K562 (cell line): Measurements from ENCODE around the gene RAB7A. TPM values are rescaled to one million over a fixed set of nuclear protein-coding genes. Genes with fewer than 3 reads are reported as not detected.

ENCODE experiments used
- ATAC-seq: fragments of 200-7000 bp; cut with Tn5 transposase; 3 replicates; pipeline ENCODE4 v1.9.1; 2020; ENCODE audit warnings: moderate library complexity
- BruUV-seq: library from RNA; stranded (reverse); fragments of 400-500 nt; replicated peaks from 2 replicates; lab custom pipeline; 2021; lab: Mats Ljungman, UMichigan
- CTCF ChIA-PET: fragments of 300-600 bp; formaldehyde crosslinking; extraction: SDS; loops from one replicate; lab custom pipeline; 2021; ENCODE audit warnings: low intra/inter-chr PET ratio; lab: Yijun Ruan, JAX
- POLR2A ChIA-PET: fragments of 300-600, 350-650 bp; sonication (Branson Sonifier 250); formaldehyde crosslinking; extraction: SDS; loops from one replicate; lab custom pipeline; 2021; ENCODE audit warnings: antibody characterized with exemption, inconsistent platforms; lab: Yijun Ruan, JAX
- DNase-seq, 4 experiments: peaks; one replicate each; pipeline versions ENCODE4 v3.0.0 to v3.0.0-alpha.2; 2011 to 2018; ENCODE audit warnings: low spot score in 3 of 4, mixed read lengths in 3 of 4; ENCODE audit errors: extremely low read depth in 1 of 4
- FAIRE-seq: peaks from 2 replicates; lab custom pipeline; 2011; peaks lifted over from hg19 to GRCh38; lab: Jason Lieb, UNC
- H2AFZ ChIP-seq: 2 replicates; pipeline ENCODE4 v1.6.0; 2011; ENCODE audit warnings: low read depth, low read length, control low read depth, inconsistent platforms
- H3K27ac ChIP-seq: fragments of 200-600 bp; 3 replicates; pipeline ENCODE4 v1.8.0; 2011; ENCODE audit warnings: low read depth, mild to moderate bottlenecking, control low read depth, inconsistent platforms, low read length, moderate library complexity, mixed read lengths; ENCODE audit errors: extremely low read depth
- H3K27me3 ChIP-seq, 2 experiments: fragments of 300-600 bp in 1 of 2; 2 replicates in 1 of 2; 3 replicates in 1 of 2; pipeline versions ENCODE4 v1.6.0 to v1.8.0; 2011; ENCODE audit warnings: inconsistent platforms in 2 of 2, low read length in 2 of 2, mild to moderate bottlenecking in 1 of 2, mixed read lengths in 1 of 2, moderate library complexity in 1 of 2; ENCODE audit not compliant: control insufficient read depth in 2 of 2, insufficient read depth in 2 of 2
- H3K36me3 ChIP-seq: fragments of 300-600 bp; 3 replicates; pipeline ENCODE4 v1.8.0; 2011; ENCODE audit warnings: mild to moderate bottlenecking, low read length, inconsistent platforms; ENCODE audit not compliant: control insufficient read depth, insufficient read depth
- H3K4me1 ChIP-seq, 2 experiments: fragments of 200-600 bp in 1 of 2; replicated peaks in 1 of 2; 2 replicates in 1 of 2; 3 replicates in 1 of 2; pipeline versions ENCODE4 v1.5.1 to v1.8.0; 2011; ENCODE audit warnings: inconsistent platforms in 2 of 2, low read length in 2 of 2, mild to moderate bottlenecking in 1 of 2, mixed read lengths in 1 of 2, moderate library complexity in 1 of 2; ENCODE audit not compliant: control insufficient read depth in 2 of 2, insufficient read depth in 2 of 2
- H3K4me2 ChIP-seq: 2 replicates; pipeline ENCODE4 v1.6.1; 2011; ENCODE audit warnings: low read length, control low read depth, inconsistent platforms, mixed read lengths; ENCODE audit not compliant: insufficient read depth
- H3K4me3 ChIP-seq: fragments of 200-600 bp; sonication (generic), shearing (Covaris generic); 2 replicates; pipeline ENCODE4 v1.5.1; 2016; ENCODE audit warnings: control low read depth, inconsistent platforms
- H3K79me2 ChIP-seq: fragments of 200-600 bp; 3 replicates; pipeline ENCODE4 v1.8.0; 2011; ENCODE audit warnings: low read length, inconsistent platforms; ENCODE audit not compliant: control insufficient read depth, insufficient read depth
- H3K9ac ChIP-seq, 2 experiments: 2 replicates each; pipeline versions ENCODE4 v1.6.0 to v1.6.1; 2011; ENCODE audit warnings: low read depth in 2 of 2, low read length in 2 of 2, control low read depth in 1 of 2, inconsistent platforms in 1 of 2, mild to moderate bottlenecking in 1 of 2, mixed read lengths in 1 of 2; ENCODE audit not compliant: insufficient read depth in 1 of 2
- H3K9me1 ChIP-seq: one replicate; pipeline ENCODE4 v1.6.0; 2011; ENCODE audit warnings: inconsistent platforms, mild to moderate bottlenecking, low read length, moderate library complexity; ENCODE audit not compliant: control insufficient read depth, insufficient read depth
- H3K9me3 ChIP-seq: replicated peaks from 2 replicates; pipeline ENCODE4 v1.5.1; 2011; ENCODE audit warnings: low read depth, low read length, inconsistent platforms; ENCODE audit not compliant: control insufficient read depth, insufficient read depth
- H4K20me1 ChIP-seq: replicated peaks from 2 replicates; pipeline ENCODE4 v1.6.1; 2011; ENCODE audit warnings: low read length, inconsistent platforms, mixed read lengths; ENCODE audit not compliant: control insufficient read depth, insufficient read depth
- CC2D1A ChIP-seq: fragments of 450-650 bp; IDR thresholded peaks from 2 replicates; pipeline ENCODE4 v1.6.1; 2017; ENCODE audit warnings: mild to moderate bottlenecking
- EP300 ChIP-seq: IDR thresholded peaks from 2 replicates; pipeline ENCODE4 v1.6.1; 2012; ENCODE audit warnings: low read length, improper control_type of control experiment
- HMG20A ChIP-seq: fragments of 450-650 bp; formaldehyde crosslinking; conservative IDR thresholded peaks from 2 replicates; pipeline ENCODE4 v1.4.0; 2020; ENCODE audit warnings: mild to moderate bottlenecking, mixed read lengths
- L3MBTL2 ChIP-seq: fragments of 450-650 bp; IDR thresholded peaks from 2 replicates; pipeline ENCODE4 v1.6.1; 2016; ENCODE audit warnings: mild to moderate bottlenecking, moderate library complexity
- MBD2 ChIP-seq: sonication (generic); IDR thresholded peaks from 2 replicates; pipeline ENCODE4 v1.6.1; 2016; ENCODE audit warnings: low read depth, borderline replicate concordance
- MXD1 ChIP-seq: fragments of 250-450 bp; sonication (Bioruptor Pico); IDR thresholded peaks from 2 replicates; pipeline ENCODE4 v1.8.0; 2021; ENCODE audit warnings: borderline replicate concordance, mild to moderate bottlenecking, moderate library complexity; ENCODE audit not compliant: poor library complexity, severe bottlenecking
- RUNX1 ChIP-seq: sonication (generic); IDR thresholded peaks from 2 replicates; pipeline ENCODE4 v1.6.1; 2016; ENCODE audit warnings: antibody characterized with exemption, low read depth
- TCF7 ChIP-seq: sonication (generic); IDR thresholded peaks from 2 replicates; pipeline ENCODE4 v1.6.1; 2016; ENCODE audit warnings: antibody characterized with exemption, borderline replicate concordance
- ZFP36 ChIP-seq: fragments of 150-350 bp; IDR thresholded peaks from 2 replicates; pipeline ENCODE4 v1.6.1; 2018; ENCODE audit warnings: low read length, low read depth; ENCODE audit not compliant: partially characterized antibody
- ZNF609 ChIP-seq: sonication (generic); formaldehyde crosslinking; IDR thresholded peaks from 2 replicates; pipeline ENCODE4 v1.8.1; 2023; ENCODE audit warnings: missing genetic modification reagents, mild to moderate bottlenecking, borderline replicate concordance
- ZSCAN29 ChIP-seq: fragments of 450-650 bp; IDR thresholded peaks from 2 replicates; pipeline ENCODE4 v1.6.1; 2017
- WGBS: fragments of 100-300 bp; shearing (Covaris generic); methylation state at CpG from one replicate; pipeline ENCODE4 v1.1.6; 2016; ENCODE audit warnings: low coverage, mixed read lengths; ENCODE audit not compliant: insufficient coverage; ENCODE audit errors: missing lambda C conversion rate; 5-methylcytosine and 5-hydroxymethylcytosine counted together
- in situ Hi-C: fragments of 300-500 bp; cut with MboI; formaldehyde crosslinking; loops from 4 replicates; pipeline ENCODE4 v1.15.0; 2018; ENCODE audit warnings: inconsistent platforms, mixed read lengths
- intact Hi-C: fragments of 100-400 bp; cut with micrococcal nuclease; formaldehyde crosslinking; loops from 2 replicates; pipeline ENCODE4 v1.14.2; 2022
- polyA plus RNA-seq, 8 experiments: library from polyadenylated mRNA; depleted of rRNA in 4 of 8; stranded (reverse) in 5 of 8; unstranded in 3 of 8; fragments of >200 nt; fragmentation: Nextera tagmentation in 2 of 8; fragmentation: Illumina TruSeq in 1 of 8; extraction: Ambion mirVana in 2 of 8; extraction: Trizol in 1 of 8; gene quantifications; 2 replicates each; pipeline versions ENCODE4 v1.2.1 to v1.2.3, GENCODE V29; 2011 to 2014; ENCODE audit warnings: inconsistent platforms in 1 of 8, missing spikeins in 1 of 8
- total RNA-seq, 7 experiments: library from RNA; depleted of rRNA in 6 of 7; stranded (reverse); fragments of >200 nt in 6 of 7; fragmentation: Illumina TruSeq in 2 of 7; extraction: Trizol in 2 of 7; gene quantifications; 2 replicates each; pipeline versions ENCODE4 v1.2.1 to v1.2.3, GENCODE V29; 2011 to 2021; ENCODE audit warnings: low replicate concordance in 1 of 7

Gene RAB7A
- total and polyA plus RNA-seq, 9 of the 15 experiments (the other 6 are each of a cell fraction or from before 2014, with no cell fraction given), result 30.9 to 204 (median 72.8) TPM

GRCh38 chr3:128748557-128748956 is 22.6 kb downstream of the RAB7A start:
- intact Hi-C loops, result no loop called here
- DNase-seq (no peak), ATAC-seq (no peak), FAIRE-seq (no peak)
- H3K27me3 ChIP-seq, result no peaks in the 10 kb centered on the region
- H3K9me1 ChIP-seq, result no peaks in the 10 kb centered on the region
- POLR2A ChIA-PET, result interaction anchor here (0.8 kb wide), 1 partner anchor 159 kb away, joined by 4 read pairs; no protein-coding TSS in a partner anchor
- H3K9ac ChIP-seq, result no peak overlapping the region
- in situ Hi-C loops, result no loop called here
- peaks cover 0 to 2% of the 10 kb centered on the region in 2 experiments; a peak in 2 of 5 replicates for H3K4me1 ChIP-seq
- peaks cover 9% of the 10 kb centered on the region; the same call in 1 of the 2 replicates for H4K20me1 ChIP-seq
- peaks cover 20% of the 10 kb centered on the region; the same call in 2 of the 3 replicates for H3K36me3 ChIP-seq
- TF ChIP-seq MBD2 (no peak), L3MBTL2 (no peak)
- WGBS, result 77% methylated on average over 4 of the region's 4 CpGs
- H3K4me2 ChIP-seq, result no peak overlapping the region
- H3K79me2 ChIP-seq, result peaks cover 88% of the 10 kb centered on the region
- no peak overlapping the region for H3K27ac ChIP-seq
- no peak overlapping the region for H2AFZ ChIP-seq
- no TSS peak for BruUV-seq
- no peaks in the 10 kb centered on the region for H3K9me3 ChIP-seq
- CTCF ChIA-PET, result no interaction called here
- no peak overlapping the region for H3K4me3 ChIP-seq

GRCh38 chr3:128749035-128749434 is 23.1 kb downstream of the RAB7A start:
- DNase-seq, result no peak
- intact Hi-C loops, result no loop called here
- Histone ChIP-seq H3K27ac (no peak overlapping the region), H3K79me2 (peaks cover 89% of the 10 kb centered on the region), H3K4me3 (no peak overlapping the region), H4K20me1 (peaks cover 9% of the 10 kb centered on the region; the same call in 1 of the 2 replicates), H3K9me1 (no peaks in the 10 kb centered on the region), H3K9ac (no peak overlapping the region), H3K4me2 (no peak overlapping the region), H3K27me3 (no peaks in the 10 kb centered on the region), H2AFZ (no peak overlapping the region), H3K4me1 (peaks cover 0 to 2% of the 10 kb centered on the region in 2 experiments; a peak in 2 of 5 replicates), H3K36me3 (peaks cover 16% of the 10 kb centered on the region; the same call in 2 of the 3 replicates), H3K9me3 (no peaks in the 10 kb centered on the region)
- ChIA-PET CTCF (no interaction called here), POLR2A (interaction anchor here (0.8 kb wide), 1 partner anchor 159 kb away, joined by 4 read pairs; no protein-coding TSS in a partner anchor)
- in situ Hi-C loops, result no loop called here
- no TSS peak for BruUV-seq
- FAIRE-seq, result no peak
- ATAC-seq, result no peak
- TF ChIP-seq ZFP36 (no peak), ZSCAN29 (no peak), EP300 (no peak), ZNF609 (no peak), TCF7 (no peak), MXD1 (CRISPR knock-in tag) (no peak), HMG20A (CRISPR knock-in tag) (no peak), CC2D1A (no peak), RUNX1 (no peak)
